ENCODE measurements around the gene XAGE5.
"Not testable (repeated sequence)": the region's sequence is repeated elsewhere in the genome, so short reads cannot be mapped to it uniquely, and the experiment has no call there.

XAGE5 gene, protein sequence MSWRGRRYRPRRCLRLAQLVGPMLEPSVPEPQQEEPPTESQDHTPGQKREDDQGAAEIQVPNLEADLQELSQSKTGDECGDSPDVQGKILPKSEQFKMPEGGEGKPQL

DNA sequence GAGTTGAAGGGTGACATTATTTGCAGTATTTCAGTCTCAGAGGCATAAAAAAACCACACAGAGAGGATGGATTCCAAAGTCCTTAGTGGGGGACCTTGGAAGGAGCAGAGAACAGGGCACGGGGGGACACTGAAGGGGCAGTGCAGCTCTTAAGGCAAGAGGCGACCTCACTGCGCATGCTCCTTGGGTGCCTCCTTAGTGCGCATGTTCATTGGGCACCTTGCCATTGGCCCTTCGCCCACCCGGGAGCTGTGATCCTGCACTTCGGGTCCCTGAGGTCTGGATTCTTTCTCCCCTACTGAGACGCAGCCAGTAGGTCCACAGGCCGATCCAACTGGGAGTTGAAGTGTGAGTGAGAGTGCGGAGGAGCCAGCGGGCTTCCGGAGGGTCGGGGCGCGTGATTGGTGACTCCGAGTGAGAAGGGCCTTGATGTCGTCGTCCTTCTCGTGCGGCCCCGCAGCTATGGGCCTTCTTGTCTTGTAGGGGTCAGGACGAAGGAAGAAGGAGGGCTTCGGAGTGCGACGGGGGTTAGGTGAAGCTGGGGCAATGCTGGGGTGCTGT, at the start of gene XAGE5:
TSS of gene XAGE5 (plus strand) at position 223 of the 561 bp plus-strand sequence. CDS start 1,280 bp downstream, outside the sequence.
- DNase-seq, result no peak

DNA sequence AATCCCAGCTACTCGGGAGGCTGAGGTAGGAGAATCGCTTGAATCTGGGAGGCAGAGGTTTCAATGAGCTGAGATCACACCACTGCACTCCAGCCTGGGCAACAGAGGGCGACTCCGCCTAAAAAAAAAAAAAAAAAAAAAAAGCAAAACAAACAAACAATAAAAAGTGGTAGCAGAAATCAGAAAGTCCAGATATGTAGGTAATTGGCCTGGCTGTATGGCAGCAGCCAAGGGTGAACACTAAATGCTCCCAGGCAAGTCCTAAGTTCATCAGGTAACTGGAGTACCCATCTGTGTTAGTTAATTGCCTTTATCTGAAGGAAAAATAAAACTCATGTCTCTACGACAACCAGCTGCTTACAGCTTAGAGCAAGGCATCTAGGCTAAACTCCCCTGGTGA, 45.1 kb upstream of the XAGE5 start:
- not testable (repeated sequence) for DNase-seq

DNA sequence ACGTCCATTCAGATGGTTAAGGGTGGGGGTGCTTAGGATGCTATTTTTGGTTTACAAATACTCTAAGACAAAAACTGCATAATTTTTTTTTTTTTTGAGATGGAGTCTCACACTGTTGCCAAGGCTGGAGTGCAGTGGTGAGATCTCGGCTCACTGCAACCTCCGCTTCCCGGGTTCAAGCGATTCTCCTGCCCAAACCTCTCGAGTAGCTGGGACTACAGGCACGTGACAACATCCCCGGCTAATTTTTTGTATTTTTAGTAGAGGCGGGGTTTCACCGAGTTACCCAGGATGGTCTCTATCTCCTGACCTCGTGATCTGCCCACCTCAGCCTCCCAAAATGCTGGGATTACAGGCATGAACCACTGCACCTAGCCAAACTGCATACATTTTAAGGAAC, 37.6 kb upstream of the XAGE5 start:
- DNase-seq, result not testable (repeated sequence)

DNA sequence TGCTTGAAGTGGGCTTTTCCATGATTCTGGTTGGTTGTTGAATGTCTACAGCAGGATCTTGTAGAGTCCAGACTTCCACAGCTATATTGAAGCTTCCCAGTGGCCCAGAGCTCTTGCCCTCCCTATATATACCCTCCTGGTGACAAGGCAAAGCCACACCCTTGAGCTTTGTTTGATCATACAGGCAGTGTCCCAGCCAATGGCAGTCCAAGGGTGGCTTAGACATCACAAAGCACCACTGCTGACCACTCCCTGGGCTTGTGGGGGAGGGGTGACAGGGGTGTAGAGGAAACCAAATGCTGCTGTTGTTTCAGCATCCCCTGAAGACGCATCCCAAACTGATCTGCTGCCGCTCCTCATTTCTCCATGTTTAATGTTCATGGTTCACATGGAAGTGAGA, 13.8 kb upstream of the XAGE5 start, which contains the start of gene SPANXN5:
TSS of gene SPANXN5 (minus strand) at position 101 of the 400 bp plus-strand sequence. CDS start at position 22, 79 bp downstream.
- not testable (repeated sequence) for DNase-seq

DNA sequence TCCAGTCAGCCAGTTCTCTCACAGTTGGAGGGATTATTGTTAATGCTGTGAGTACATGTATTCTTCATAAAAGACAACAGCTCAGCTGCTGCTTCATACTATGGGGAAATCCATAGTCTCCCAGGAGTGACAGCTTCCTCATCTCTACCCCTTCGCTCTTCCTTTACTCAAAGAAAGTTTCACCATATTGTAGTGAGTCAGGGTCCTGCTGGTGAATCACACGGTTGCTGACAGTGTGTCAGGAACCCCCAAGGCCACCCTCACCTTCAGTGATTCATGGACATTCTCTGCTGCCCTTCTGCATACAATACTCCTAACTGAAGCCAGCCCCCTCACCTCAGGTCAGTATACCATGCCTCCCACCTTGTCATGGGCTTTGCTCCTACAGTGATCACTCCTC, 6.2 kb upstream of the XAGE5 start:
- not testable (repeated sequence) for DNase-seq

DNA sequence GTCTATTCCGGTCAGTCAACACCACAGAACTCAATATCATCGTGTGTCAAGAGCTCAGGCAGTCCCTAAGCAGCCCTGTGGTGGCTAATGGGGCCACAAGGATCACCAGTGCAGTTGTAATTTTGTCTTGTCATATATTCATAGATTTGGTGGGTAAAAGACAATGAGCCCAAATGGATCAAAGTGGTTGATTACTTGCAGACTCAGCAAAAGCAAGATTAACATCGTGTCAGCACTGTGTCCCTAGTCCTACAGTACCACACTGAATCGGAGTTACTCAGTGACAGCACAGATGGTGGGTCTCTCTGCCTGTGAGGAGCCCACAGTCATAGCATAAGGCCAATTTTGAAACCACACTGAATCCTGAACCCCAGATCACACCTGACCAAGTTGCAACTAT, 8.7 kb downstream of the XAGE5 start:
- no peak for DNase-seq

DNA sequence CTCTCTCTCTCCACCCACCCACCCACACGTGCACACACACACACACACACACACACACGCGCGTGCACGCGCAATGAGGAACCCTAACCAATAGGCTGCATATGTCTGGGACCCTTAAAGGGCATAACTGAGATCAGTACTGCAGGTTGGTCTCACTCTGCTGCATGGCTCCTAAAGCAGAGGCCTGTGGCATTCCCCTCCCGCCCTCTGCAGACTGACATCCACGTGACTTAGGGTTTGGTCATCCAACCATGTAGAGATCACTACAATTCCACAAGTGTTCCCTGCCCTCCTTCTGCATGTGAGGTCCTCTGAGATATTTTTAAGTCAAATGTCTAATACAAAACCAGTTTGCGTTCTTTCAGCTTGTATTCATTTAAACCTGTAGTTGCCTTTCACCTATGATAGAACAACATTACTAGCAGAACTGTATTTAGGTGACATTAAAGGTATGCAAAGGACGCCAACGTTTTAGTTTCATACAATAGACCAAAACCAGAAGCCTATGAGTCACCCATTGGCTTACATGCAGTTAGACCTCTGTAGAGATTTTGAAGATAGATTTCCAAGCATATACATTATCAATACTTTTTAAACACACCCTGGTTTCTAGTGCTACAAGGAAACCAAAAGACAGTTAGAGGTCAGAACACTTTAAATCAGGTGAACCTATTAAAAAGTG, 10.1 kb downstream of the XAGE5 start:
- no peak for DNase-seq

DNA sequence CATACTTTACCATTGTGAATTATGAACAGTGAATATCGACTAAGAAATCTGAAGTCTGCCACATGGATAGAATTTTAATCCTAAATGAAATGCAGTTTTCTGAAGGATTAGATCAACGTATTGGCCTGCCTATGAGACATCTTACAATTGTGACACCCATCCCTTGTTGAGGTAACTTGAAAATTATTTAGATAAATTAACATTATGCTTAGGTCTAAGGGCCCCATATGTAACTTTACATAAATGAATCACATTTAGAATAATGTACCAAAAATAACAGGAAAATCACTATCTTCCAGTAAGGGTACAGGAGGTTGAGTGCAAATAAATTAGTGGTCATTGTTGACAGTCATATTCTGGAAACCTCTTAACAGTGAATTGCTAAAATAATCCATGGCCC, 13.5 kb downstream of the XAGE5 start:
- DNase-seq, result no peak

DNA sequence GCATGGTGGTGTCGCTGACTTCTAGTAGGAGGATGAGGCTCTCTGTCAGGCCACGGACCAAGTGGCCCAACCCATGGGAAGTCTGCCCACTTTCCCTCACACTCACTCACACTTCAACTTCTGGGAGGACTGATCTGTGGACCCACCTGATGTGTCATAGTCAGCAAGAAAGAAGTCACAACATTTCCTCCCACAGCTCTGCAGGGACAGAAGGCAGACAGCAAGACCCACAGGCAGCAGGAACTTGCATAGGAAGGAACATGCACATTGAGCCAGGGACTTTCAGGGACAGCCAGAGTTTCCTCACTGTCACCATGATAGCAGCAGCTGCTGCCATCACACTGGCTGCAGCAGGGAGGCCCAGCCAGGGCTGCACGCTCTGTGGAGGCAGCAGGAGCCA, 19.5 kb downstream of the XAGE5 start:
- DNase-seq, result no peak

DNA sequence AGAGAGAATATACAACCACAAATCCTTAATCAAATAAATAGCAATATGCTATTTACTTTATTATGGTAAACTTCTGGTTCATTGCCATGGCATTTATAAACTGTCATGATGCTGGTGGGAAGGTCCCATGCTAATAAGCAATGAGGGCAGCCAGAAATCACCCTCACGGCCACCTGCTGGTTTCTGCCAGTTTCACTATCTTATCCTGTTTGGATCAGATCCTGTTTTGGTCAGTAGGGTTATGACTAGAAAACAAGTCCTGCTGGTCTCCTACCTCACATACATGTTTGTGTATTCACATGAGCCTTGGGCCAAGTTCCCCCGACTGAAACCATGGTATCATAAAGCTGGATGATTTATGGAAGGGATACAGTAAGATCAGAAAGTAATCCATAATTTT, 28.1 kb downstream of the XAGE5 start:
- DNase-seq, result no peak

DNA sequence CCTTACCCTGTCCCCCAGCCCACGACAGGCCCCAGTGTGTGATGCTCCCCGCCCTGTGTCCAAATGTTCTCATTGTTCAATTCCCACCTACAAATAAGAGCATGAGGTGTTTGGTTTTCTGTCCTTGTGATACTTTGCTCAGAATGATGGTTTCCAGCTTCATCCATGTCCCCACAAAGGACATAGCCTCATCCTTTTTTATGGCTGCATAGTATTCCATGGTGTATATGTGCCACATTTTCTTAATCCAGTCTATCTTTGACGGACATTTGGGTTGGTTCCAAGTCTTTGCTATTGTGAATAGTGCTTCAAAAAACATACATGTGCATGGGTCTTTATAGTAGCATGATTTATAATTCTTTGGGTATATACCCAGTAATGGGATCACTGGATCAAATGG, 32.5 kb downstream of the XAGE5 start:
- not testable (repeated sequence) for DNase-seq

DNA sequence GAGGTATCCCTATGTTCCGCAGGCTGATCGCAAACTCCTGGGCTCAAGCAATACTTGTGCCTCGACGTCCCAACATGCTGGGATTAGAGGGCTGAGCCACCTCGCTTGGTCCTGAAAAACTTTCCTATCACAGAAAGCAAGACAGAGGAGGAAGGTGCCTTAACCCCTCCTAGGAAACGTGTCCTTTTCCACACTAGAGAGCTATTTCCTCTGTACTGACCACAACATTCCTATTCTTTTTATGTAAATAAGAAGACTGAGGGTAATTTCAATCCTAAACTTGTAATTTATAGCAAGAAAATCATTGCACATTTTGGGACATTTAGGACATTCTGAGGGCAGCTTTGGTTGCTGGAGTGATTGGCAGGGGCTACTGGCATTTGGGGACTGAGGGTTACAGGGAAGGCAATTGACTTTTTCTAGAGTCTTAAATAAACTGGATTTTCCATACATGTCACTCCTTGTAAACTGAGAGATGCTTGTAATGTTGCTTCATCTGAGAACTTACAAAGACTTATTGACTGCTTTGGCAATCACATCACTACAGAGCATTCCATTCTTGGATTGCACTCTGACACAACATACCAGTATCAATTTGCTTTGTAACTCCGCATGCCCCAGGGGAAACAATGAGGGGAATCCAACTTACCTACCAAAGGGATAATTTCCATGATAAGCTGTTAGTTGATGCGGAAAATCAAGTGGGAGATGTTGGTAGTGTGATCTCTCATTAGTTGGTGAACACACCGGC, 41.2 kb downstream of the XAGE5 start:
- DNase-seq, result no peak

DNA sequence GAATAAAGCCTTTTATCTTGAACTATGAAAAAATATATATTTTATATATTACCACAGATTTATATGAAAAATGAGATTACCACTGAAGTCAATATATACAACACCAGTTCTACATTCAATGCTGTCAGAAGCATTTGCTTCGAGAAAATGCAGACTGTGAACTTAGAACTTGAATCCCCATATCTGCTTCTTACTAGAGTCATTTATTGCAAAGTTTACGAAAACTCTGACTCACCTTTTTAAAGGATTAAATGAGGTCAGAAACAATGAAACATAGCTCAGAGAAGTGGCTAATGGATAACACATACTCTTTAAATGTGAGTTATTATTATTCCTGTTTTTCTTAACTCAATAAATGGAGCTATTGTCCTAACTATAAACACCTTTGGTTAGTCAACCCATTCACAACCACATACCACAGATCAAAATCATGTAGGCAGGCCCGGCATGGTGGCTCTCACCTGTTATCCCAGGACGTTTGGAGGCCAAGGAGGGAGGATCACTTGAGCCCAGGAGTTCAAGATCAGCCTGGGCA, 46.0 kb downstream of the XAGE5 start:
- DNase-seq, result not testable (repeated sequence)

DNA sequence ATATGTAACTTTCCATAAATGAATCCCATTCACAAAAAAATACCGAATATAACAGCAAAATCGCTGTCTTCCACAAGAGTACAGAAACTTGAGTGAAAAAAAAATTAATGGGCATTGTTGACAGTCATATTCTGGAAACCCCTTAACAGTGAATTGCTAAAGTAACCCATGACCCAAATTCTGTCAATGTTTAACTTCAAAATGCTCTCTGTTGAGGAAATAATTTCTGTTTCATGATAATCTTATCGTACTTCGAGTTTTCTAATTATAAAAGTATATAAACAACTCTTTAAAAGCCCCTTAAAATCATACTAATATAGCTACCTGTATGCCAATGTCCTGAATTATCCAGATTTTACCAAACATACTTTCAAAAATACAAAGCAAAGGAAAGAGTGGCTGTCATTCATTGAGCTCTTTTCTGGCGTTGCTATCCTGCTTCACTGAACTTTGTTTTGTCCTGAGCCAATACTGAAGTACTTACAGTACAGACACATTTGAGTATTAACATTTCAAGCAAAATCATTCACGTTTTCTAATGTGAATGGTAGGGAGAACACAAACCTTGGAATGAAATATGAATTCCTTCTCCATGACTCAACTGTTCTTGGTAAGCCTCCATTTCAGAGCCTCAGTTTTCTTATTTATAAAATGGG, 54.4 kb downstream of the XAGE5 start:
- no peak for DNase-seq

Measured in activated CD4-positive, alpha-beta T cell treated with anti-CD3 and anti-CD28 coated beads for 1 hour (primary cell).